WTC11 (cell line): Measurements from ENCODE around the gene PRTFDC1. TPM values are rescaled to one million over a fixed set of nuclear protein-coding genes. Genes with fewer than 3 reads are reported as not detected.

Source experiments
- ATAC-seq: fragments of 200-7000 bp; cut with Tn5 transposase; 2 replicates; pipeline ENCODE4 v1.10.0; 2021; ENCODE audit warnings: mild to moderate bottlenecking, moderate library complexity
- CTCF ChIA-PET: fragments of 300-600 bp; sonication (Branson Sonifier 250); formaldehyde crosslinking; loops from one replicate; lab custom pipeline; 2021; ENCODE audit warnings: antibody characterized with exemption; lab: Charles Lee
- POLR2A ChIA-PET: fragments of 350-600 bp; sonication (Branson Sonifier 250); formaldehyde crosslinking; loops from one replicate; lab custom pipeline; 2021; ENCODE audit warnings: antibody characterized with exemption; lab: Charles Lee
- DNase-seq: peaks from one replicate; pipeline ENCODE4 v3.0.0; 2021; ENCODE audit warnings: low spot score
- H3K27ac Mint-ChIP-seq: 2 replicates; pipeline ENCODE4 v1.8.0; 2021; ENCODE audit warnings: mixed read lengths
- H3K27me3 Mint-ChIP-seq: 2 replicates; pipeline ENCODE4 v1.8.0; 2021; ENCODE audit warnings: low read depth, mild to moderate bottlenecking, moderate library complexity, mixed read lengths
- H3K36me3 Mint-ChIP-seq: 2 replicates; pipeline ENCODE4 v1.8.0; 2021; ENCODE audit warnings: mixed read lengths
- H3K4me1 Mint-ChIP-seq: 2 replicates; pipeline ENCODE4 v1.8.0; 2022; ENCODE audit warnings: mixed read lengths
- H3K4me3 Mint-ChIP-seq: 2 replicates; pipeline ENCODE4 v1.8.0; 2021; ENCODE audit warnings: mild to moderate bottlenecking, moderate library complexity, mixed read lengths
- H3K9me3 Mint-ChIP-seq: 2 replicates; pipeline ENCODE4 v1.8.0; 2021; ENCODE audit warnings: mixed read lengths
- ATF1 ChIP-seq: sonication (generic); formaldehyde crosslinking; IDR thresholded peaks from 2 replicates; pipeline ENCODE4 v1.8.1; 2023; ENCODE audit warnings: mild to moderate bottlenecking, moderate library complexity, missing genetic modification reagents
- ATF3 ChIP-seq: sonication (generic); formaldehyde crosslinking; conservative IDR thresholded peaks from 2 replicates; pipeline ENCODE4 v1.8.1; 2022; ENCODE audit warnings: mild to moderate bottlenecking, missing genetic modification reagents
- CBFB ChIP-seq: sonication (generic); formaldehyde crosslinking; IDR thresholded peaks from 2 replicates; pipeline ENCODE4 v1.8.1; 2022; ENCODE audit warnings: mild to moderate bottlenecking, low read depth, missing genetic modification reagents
- E2F1 ChIP-seq: sonication (generic); formaldehyde crosslinking; IDR thresholded peaks from 2 replicates; pipeline ENCODE4 v1.8.0; 2022; ENCODE audit warnings: mild to moderate bottlenecking, missing genetic modification reagents
- FOXP4 ChIP-seq: sonication (generic); formaldehyde crosslinking; IDR thresholded peaks from 2 replicates; pipeline ENCODE4 v1.8.0; 2022; ENCODE audit warnings: mild to moderate bottlenecking, missing genetic modification reagents
- HMGA2 ChIP-seq: fragments of 250-450 bp; sonication (Bioruptor Pico); IDR thresholded peaks from 2 replicates; pipeline ENCODE4 v1.4.0; 2021; ENCODE audit warnings: mild to moderate bottlenecking, moderate library complexity
- IRF2 ChIP-seq: sonication (generic); formaldehyde crosslinking; IDR thresholded peaks from 2 replicates; pipeline ENCODE4 v1.8.0; 2022; ENCODE audit warnings: low read depth, missing genetic modification reagents, borderline replicate concordance
- JUN ChIP-seq: sonication (generic); formaldehyde crosslinking; IDR thresholded peaks from 2 replicates; pipeline ENCODE4 v1.8.0; 2023; ENCODE audit warnings: mild to moderate bottlenecking, missing genetic modification reagents
- MLX ChIP-seq: sonication (generic); formaldehyde crosslinking; IDR thresholded peaks from 2 replicates; pipeline ENCODE4 v1.8.1; 2023; ENCODE audit warnings: mild to moderate bottlenecking, missing genetic modification reagents, moderate library complexity
- NFYB ChIP-seq: sonication (generic); formaldehyde crosslinking; conservative IDR thresholded peaks from 2 replicates; pipeline ENCODE4 v1.8.0; 2022; ENCODE audit warnings: low read depth, missing genetic modification reagents
- PREB ChIP-seq: sonication (generic); formaldehyde crosslinking; IDR thresholded peaks from 2 replicates; pipeline ENCODE4 v1.8.1; 2022; ENCODE audit warnings: mild to moderate bottlenecking, missing genetic modification reagents, moderate library complexity, borderline replicate concordance
- RELA ChIP-seq: sonication (generic); formaldehyde crosslinking; IDR thresholded peaks from 2 replicates; pipeline ENCODE4 v1.8.1; 2022; ENCODE audit warnings: missing genetic modification reagents, mild to moderate bottlenecking, borderline replicate concordance
- RORB ChIP-seq: fragments of 250-450 bp; sonication (Bioruptor Pico); IDR thresholded peaks from 2 replicates; pipeline ENCODE4 v1.9.0; 2021; ENCODE audit warnings: mild to moderate bottlenecking
- SOX15 ChIP-seq: fragments of 250-450 bp; sonication (Bioruptor Pico); IDR thresholded peaks from 2 replicates; pipeline ENCODE4 v1.9.0; 2021; ENCODE audit warnings: mild to moderate bottlenecking
- TEAD1 ChIP-seq: sonication (generic); formaldehyde crosslinking; IDR thresholded peaks from 2 replicates; pipeline ENCODE4 v1.8.0; 2022; ENCODE audit warnings: mild to moderate bottlenecking, missing genetic modification reagents
- TP53 ChIP-seq: sonication (generic); formaldehyde crosslinking; IDR thresholded peaks from 2 replicates; pipeline ENCODE4 v1.8.1; 2023; ENCODE audit warnings: mild to moderate bottlenecking, missing genetic modification reagents
- ZBTB43 ChIP-seq: sonication (generic); formaldehyde crosslinking; IDR thresholded peaks from 2 replicates; pipeline ENCODE4 v1.8.1; 2023; ENCODE audit warnings: mild to moderate bottlenecking, missing genetic modification reagents
- ZNF138 ChIP-seq: sonication (generic); formaldehyde crosslinking; conservative IDR thresholded peaks from 2 replicates; pipeline ENCODE4 v1.8.1; 2022; ENCODE audit warnings: mild to moderate bottlenecking, moderate library complexity, missing genetic modification reagents
- ZNF232 ChIP-seq: sonication (generic); formaldehyde crosslinking; IDR thresholded peaks from 2 replicates; pipeline ENCODE4 v1.8.0; 2022; ENCODE audit warnings: mild to moderate bottlenecking, missing genetic modification reagents
- ZNF317 ChIP-seq: sonication (generic); formaldehyde crosslinking; IDR thresholded peaks from 2 replicates; pipeline ENCODE4 v1.8.1; 2023; ENCODE audit warnings: low read depth, mild to moderate bottlenecking, moderate library complexity, missing genetic modification reagents, borderline replicate concordance
- total RNA-seq: library from RNA; stranded (reverse); gene quantifications from 3 replicates; pipeline ENCODE4 v1.2.3, GENCODE V29; 2021

PRTFDC1 gene
- total RNA-seq, 1 experiment from 2014 or later = 6.1 TPM

GRCh38 chr10:24885551-24886289, 66.7 kb downstream of the PRTFDC1 start (continued):
- TF ChIP-seq MLX = no peak
- TF ChIP-seq SOX15 (CRISPR knock-in tag) = no peak
- TF ChIP-seq RORB = no peak

- ChIA-PET CTCF (interaction anchor here (0.8 to 1.2 kb wide), 4 partner anchors 9 to 196 kb away, joined by 3 to 4 read pairs (median 3); partner anchors contain the start of gene PRTFDC1), POLR2A (no interaction called here)
- no peak overlapping the region for H3K4me3 Mint-ChIP-seq
- H3K4me1 Mint-ChIP-seq = peaks cover 16% of the 10 kb centered on the region
- DNase-seq (peak; percentile 24), ATAC-seq (peak; percentile 76)
- TF ChIP-seq JUN (CRISPR knock-in tag) = no peak
- TF ChIP-seq IRF2 (CRISPR knock-in tag) = no peak
- TF ChIP-seq E2F1 (CRISPR knock-in tag) = no peak
- no peak for TF ChIP-seq TP53 (CRISPR knock-in tag)
- TF ChIP-seq NFYB (CRISPR knock-in tag) = no peak
- no peak for TF ChIP-seq ZNF317 (CRISPR knock-in tag)
- TF ChIP-seq ZNF138 = no peak
- no peak for TF ChIP-seq TEAD1 (CRISPR knock-in tag)
- TF ChIP-seq ZBTB43 (CRISPR knock-in tag) = no peak
- no peak for TF ChIP-seq ATF1 (CRISPR knock-in tag)
- TF ChIP-seq CBFB = no peak
- no peak for TF ChIP-seq ZNF232
- no peak for TF ChIP-seq FOXP4 (CRISPR knock-in tag)
- no peak for TF ChIP-seq HMGA2
- TF ChIP-seq ATF3 (CRISPR knock-in tag) = no peak
- no peaks in the 10 kb centered on the region for H3K9me3 Mint-ChIP-seq
- H3K36me3 Mint-ChIP-seq = no peaks in the 10 kb centered on the region
- no peak overlapping the region for H3K27ac Mint-ChIP-seq
- no peaks in the 10 kb centered on the region for H3K27me3 Mint-ChIP-seq
These were observed 67.6 kb downstream of the PRTFDC1 start for GRCh38 chr10:24884793-24885192.

GRCh38 chr10:24884316-24884715, 68.1 kb downstream of the PRTFDC1 start:
- Mint-ChIP-seq H3K4me1 (peaks cover 19% of the 10 kb centered on the region), H3K9me3 (no peaks in the 10 kb centered on the region), H3K27me3 (no peaks in the 10 kb centered on the region), H3K36me3 (no peaks in the 10 kb centered on the region), H3K4me3 (no peak overlapping the region), H3K27ac (no peak overlapping the region)
- POLR2A ChIA-PET = no interaction called here
- CTCF ChIA-PET = interaction anchor here (0.8 to 1.2 kb wide), 4 partner anchors 10 to 197 kb away, joined by 3 to 4 read pairs (median 3); partner anchors contain the start of gene PRTFDC1
- ATAC-seq = no peak
- no peak for DNase-seq
- no peak for TF ChIP-seq SOX15 (CRISPR knock-in tag)
- TF ChIP-seq PREB (CRISPR knock-in tag) = no peak
- TF ChIP-seq RELA = no peak
